Frontal cortex (tissue), 4 donors: ENCODE measurements around the gene RAPGEF2. TPM values are rescaled to one million over a fixed set of nuclear protein-coding genes. Genes with fewer than 3 reads are reported as not detected.
"Not testable (repeated sequence)": the region's sequence is repeated elsewhere in the genome, so short reads cannot be mapped to it uniquely, and the experiment has no call there.

Source experiments
- DNase-seq, 2 donors: peaks; one replicate each; pipeline ENCODE4 v3.0.0; 2012; ENCODE audit warnings: low spot score in 2 of 2
- FAIRE-seq: peaks from 2 replicates; lab custom pipeline; 2012; peaks lifted over from hg19 to GRCh38; lab: Jason Lieb, UNC
- total RNA-seq: library from RNA; depleted of rRNA; stranded (reverse); fragments of >200 nt; gene quantifications from one replicate; pipeline ENCODE4 v1.2.3, GENCODE V29; 2014
- donor health status: control.
- donor health status: control.
- donor health status: control.

The RAPGEF2 gene
- total RNA-seq, 1 donor from 2014 or later, result 174 TPM

DNA sequence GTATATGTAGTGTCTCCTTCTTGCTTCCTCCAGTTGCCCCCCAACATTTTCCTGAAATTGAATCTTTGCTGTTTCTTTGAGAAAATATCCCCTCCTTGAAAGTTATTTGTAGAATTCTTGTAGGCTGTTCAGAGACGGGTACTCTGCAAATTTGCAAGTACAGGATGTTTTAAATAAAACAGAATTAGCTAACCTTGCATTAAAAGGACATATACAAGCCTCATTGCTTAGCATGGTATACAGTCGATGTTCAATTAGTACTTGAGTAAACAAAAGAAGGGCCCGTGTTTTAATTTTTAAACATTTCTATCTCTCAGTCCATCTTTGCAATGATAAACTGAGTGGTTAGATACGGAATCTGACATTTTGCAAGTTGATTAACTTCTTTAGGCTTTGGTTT is 50.8 kb downstream of the RAPGEF2 start:
- FAIRE-seq, result no peak
- no peak for DNase-seq

GRCh38 chr4:159155119-159155518 is 52.2 kb downstream of the RAPGEF2 start:
- DNase-seq (no peak), FAIRE-seq (no peak)

DNA sequence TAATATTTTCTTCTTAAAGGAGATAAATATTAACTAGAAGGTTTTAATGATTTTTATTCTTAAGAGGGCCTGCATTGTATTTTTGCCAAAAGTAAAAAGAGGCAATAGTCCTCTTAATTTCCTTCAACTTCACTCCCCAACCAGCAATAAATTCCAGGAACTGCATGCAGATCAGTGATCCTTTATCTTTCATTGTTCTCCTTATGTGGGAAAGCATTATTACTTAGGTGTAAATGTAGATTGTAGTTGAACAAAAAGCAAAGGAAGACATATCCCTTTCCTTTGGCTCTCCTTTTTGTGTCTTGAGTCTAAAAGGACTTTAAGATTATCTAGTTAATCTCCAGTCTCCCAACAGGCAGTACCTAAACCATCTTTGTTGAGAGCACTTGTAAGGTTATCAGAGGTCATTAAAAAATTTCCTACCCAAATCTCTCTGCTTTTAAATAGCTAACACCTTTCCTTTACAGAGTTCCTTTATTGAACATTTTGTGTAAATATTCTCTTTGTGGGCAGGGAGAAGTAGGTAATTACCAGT is 55.3 kb downstream of the RAPGEF2 start:
- DNase-seq (no peak), FAIRE-seq (no peak)

DNA sequence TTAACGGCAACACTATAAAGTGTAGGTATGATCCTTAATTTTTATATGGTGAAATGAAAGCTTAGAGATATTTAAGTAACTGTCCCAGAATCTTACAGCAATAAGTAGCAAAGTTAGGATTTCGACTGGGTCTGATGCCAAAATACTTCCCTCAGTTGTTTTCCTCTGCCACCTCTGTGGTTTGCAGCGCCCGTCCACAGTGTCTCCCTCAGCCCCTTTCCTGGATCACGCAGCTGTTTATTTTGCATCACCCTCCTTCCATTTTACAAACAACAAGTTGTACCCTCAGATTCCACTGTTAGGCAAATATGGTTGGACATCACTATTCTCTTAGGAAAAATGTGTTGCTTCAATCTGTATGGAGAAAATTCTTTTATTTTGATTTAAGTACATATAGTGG is 56.1 kb downstream of the RAPGEF2 start:
- DNase-seq, result no peak
- no peak for FAIRE-seq

DNA sequence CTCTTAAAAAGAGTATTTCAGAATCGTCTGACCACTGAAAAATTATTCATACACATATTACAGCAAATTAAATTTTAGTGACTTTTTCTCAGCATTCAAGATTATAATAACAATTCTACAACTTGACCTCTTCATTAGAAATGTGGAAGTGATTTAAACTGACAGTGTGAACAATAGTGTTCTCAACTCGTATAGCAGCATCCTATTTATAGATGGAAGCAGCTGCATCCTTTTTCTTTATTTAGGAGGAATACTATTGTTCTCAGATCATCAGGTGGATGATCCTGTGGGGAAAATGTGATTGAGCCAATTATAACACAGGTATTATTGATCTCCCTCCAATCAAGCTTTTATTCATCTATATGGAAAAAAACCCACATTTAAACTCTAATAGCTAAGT is 56.7 kb downstream of the RAPGEF2 start:
- DNase-seq, result no peak
- peak; percentile 44 for FAIRE-seq

- DNase-seq, result no peak
- no peak for FAIRE-seq
These were observed 57.4 kb downstream of the RAPGEF2 start for GRCh38 chr4:159160242-159160641.

DNA sequence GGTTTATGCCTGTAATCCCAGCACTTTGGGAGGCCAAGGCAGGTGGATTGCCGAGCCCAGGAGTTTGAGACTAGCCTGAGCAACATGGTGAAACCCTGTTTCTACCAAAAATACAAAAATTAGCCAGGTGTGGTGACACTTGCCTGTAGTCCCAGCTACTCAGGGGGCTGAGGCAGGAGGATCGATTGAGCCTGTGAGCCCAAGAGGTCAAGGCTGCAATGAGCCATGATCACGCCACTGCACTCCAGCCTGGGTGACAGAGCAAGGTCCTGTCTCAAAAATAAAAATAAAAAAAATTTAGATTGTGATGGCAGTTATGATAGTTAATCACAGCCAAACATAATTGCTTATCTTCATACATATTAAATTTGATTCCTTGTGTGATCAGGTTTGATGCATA is 58.6 kb downstream of the RAPGEF2 start:
- FAIRE-seq, DNase-seq: not testable (repeated sequence)

DNA sequence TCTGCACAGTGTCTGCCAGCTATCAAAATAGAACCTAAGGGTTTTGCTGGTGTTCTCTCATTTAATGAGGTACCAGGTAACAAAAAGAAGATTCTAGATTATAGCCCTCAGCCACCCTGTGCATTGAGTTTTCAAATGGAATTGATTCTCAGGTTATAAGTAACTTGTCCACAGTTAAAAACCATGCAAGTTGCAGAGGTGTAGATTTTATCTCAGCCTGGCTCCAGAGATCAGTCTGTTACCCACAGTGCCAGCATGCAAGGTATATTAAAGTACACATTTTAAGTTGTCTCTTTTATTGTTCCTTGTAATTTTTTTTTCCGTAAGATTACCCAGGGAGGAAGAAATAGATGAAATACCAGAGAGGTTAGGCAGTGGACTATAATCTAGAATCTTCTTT is 59.7 kb downstream of the RAPGEF2 start:
- FAIRE-seq (no peak), DNase-seq (no peak)

DNA sequence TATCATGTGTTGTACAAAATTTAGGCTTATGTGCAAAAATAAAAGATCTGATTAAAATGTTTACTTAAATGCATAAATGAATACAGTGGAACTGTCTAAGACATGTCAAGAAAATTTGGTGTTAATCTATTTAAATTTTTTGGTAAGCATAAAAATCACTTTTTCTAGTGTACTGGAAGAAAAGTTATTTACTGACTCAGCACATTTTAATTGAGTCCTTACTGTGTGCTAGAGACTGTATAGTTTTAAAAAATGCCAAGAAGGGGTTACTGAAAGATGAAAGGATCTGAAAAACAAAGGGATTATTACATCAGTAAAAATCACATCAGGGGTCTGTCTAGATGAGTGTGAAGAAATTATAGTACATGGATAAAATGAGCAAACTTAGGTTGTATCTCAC is 60.6 kb downstream of the RAPGEF2 start:
- DNase-seq (no peak), FAIRE-seq (no peak)

DNA sequence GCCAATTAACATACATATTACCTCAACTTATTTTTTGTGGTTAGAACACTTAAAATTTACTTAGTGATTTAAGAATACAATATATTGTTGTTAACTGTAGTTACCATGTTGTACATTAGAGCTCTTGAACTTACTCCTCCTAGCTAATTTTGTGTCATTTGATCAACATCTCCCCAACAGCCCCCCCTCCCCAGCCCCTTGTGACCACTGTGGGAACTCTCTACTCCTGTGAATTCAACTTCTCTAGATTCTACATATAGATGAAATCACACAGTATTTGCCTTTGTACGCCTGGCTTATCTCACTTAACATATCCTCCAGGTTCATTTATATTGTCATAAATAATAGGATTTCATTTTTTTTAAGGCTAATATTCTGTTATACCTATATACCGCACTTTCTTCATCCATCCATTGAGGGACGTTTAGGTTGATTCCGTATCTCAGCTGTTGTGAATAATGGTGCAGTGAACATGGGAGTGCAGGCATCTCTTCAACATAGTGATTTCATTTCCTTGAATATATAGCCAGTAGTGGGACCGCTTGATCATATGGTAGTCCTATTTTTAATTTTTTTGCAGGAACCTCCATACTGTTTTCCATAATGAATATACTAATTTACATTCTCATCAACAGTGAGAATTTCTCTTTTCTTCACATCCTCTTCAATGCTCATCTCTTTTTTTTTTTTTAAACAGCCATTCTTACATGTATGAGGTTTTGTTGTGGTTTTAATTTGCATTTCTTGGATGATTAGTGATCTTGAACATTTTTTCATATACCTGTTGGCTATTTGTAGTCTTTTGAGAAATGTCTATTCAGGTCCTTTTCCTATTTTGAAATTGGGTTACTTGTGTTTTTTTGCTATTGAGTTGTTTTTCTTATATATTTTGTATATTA is 66.8 kb downstream of the RAPGEF2 start:
- no peak for DNase-seq

GRCh38 chr4:159171287-159171686 is 68.4 kb downstream of the RAPGEF2 start:
- no peak for DNase-seq
- no peak for FAIRE-seq

More for the DNA sequence above, 66.8 kb downstream of the RAPGEF2 start:
- no peak for FAIRE-seq

- no peak for FAIRE-seq
- no peak for DNase-seq
These were observed 71.0 kb downstream of the RAPGEF2 start for GRCh38 chr4:159173886-159174285.

DNA sequence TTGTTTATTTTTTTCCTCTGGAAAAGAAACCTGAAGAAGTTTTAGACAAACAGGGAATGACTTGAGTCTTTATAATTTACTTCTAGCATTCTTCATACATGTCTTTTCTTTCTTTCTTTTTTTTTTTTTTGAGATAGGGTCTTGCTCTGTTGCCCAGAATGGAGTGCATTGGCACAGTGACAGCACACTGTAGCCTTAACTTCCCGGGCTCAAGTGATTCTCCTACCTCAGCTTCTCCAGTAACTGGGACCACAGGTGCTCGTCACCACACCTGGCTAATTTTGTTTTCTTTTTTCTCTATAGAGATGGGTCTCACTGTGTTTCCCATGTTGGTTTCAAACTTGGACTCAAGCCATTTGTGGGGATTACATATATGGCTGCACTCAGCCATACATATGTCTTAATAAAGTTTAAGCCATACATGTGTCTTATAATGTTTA is 71.8 kb downstream of the RAPGEF2 start:
- FAIRE-seq (no peak), DNase-seq (no peak)

DNA sequence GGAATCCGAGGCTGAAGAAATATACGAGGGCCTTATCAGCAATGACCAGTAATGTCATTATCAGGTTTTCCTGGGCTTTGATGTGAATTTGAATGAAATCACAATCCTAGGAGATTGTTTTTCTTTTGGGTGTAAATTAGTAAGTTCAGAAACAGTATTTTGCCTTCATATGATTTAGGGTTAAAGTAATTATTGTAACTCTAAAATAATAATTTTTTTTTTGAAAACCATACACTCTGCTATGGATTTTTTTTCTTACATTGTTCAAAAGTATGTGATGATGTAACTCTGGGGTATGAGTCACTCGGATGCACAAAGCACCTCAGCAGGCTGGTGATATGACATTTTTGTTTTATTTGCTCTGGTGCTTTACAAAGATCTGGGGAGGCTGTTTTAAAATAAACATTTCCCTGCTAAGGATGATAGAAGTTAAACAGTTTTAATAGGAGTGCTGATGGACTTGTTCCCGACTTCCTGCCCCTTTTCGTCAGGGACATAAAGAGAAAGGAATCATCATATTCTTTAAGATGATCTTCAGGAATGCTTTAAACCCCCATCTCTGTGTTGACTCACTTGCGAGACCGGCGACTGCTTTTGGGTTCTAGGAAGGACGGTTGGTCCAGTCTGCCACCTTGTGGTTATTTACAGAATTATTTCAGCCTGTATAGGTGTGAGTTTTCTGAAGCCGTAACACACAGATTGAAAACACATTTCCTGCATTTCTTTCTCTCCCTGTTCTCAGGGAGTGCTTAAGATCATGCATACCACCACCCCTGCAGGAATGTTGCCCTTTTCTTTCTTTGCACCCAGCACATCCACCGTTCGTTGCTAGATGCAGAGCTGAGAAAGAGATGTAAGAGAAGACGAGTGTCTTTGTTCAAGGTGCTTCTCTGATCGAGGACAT is 72.5 kb downstream of the RAPGEF2 start:
- FAIRE-seq (peak; percentile 84), DNase-seq (peak in 1 of 2 donors; percentile 23)

- FAIRE-seq, result no peak
These were observed 73.1 kb downstream of the RAPGEF2 start for GRCh38 chr4:159175989-159176375.

GRCh38 chr4:159177265-159178150 is 74.6 kb downstream of the RAPGEF2 start:
- no peak for FAIRE-seq
- no peak for DNase-seq

More at GRCh38 chr4:159175989-159176375, 73.1 kb downstream of the RAPGEF2 start:
- DNase-seq, result no peak

- FAIRE-seq (no peak), DNase-seq (no peak)
These were observed 75.3 kb downstream of the RAPGEF2 start for GRCh38 chr4:159178151-159178546.

GRCh38 chr4:159178979-159179969 is 76.4 kb downstream of the RAPGEF2 start:
- DNase-seq (no peak), FAIRE-seq (no peak)
